SJSA1 (cell line): ENCODE results near the gene MAP3K5. TPM values are rescaled to one million over a fixed set of nuclear protein-coding genes. Genes with fewer than 3 reads are reported as not detected.

Experiments used
- DNase-seq, 2 experiments: peaks; one replicate each; pipeline ENCODE4 v3.0.0-alpha.2; 2015 to 2020; ENCODE audit warnings: low spot score in 2 of 2, low read depth in 1 of 2
- H3K27ac ChIP-seq: fragments of 250-450 bp; sonication (Bioruptor Pico); 2 replicates; pipeline ENCODE4 v1.5.1; 2020; ENCODE audit warnings: mild to moderate bottlenecking, moderate library complexity
- H3K27me3 ChIP-seq: fragments of 250-450 bp; sonication (Bioruptor Pico); replicated peaks from 2 replicates; pipeline ENCODE4 v1.5.1; 2020; ENCODE audit warnings: mild to moderate bottlenecking, moderate library complexity
- H3K36me3 ChIP-seq: fragments of 250-450 bp; sonication (Bioruptor Pico); 2 replicates; pipeline ENCODE4 v1.5.1; 2020; ENCODE audit warnings: mild to moderate bottlenecking
- H3K4me1 ChIP-seq: fragments of 250-450 bp; sonication (Bioruptor Pico); replicated peaks from 2 replicates; pipeline ENCODE4 v1.6.1; 2021; ENCODE audit warnings: mild to moderate bottlenecking
- H3K4me3 ChIP-seq: fragments of 250-450 bp; sonication (Bioruptor Pico); 2 replicates; pipeline ENCODE4 v1.5.1; 2020; ENCODE audit warnings: mild to moderate bottlenecking
- H3K9me3 ChIP-seq: fragments of 250-450 bp; sonication (Bioruptor Pico); replicated peaks from 2 replicates; pipeline ENCODE4 v1.5.1; 2020; ENCODE audit warnings: mild to moderate bottlenecking
- total RNA-seq: library from RNA; depleted of rRNA; stranded (reverse); fragments of >200 nt; shearing (Covaris generic); gene quantifications from 2 replicates; pipeline ENCODE4 v1.2.3, GENCODE V29; 2014; rRNA removed

Gene MAP3K5
- total RNA-seq, 1 experiment from 2014 or later = 10.7 TPM

DNA sequence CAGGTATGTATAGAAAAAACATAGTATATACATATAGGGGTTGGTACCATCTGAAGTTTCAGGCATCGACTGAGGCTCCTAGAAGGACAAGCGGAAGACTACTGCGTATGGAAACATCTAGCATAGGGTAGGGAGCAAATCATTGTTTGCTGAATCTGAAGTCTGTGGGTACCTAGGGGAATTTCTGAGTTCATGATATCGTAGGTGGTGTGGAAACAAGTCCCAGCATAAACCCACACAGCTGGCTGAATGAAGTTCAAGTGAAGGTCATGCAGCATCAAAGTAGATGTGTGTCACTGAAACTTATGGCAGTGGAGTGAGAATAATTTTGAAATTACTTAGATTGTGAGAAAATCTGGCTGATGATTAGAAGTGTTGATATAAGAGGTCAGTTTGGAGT lies 281.5 kb downstream of the MAP3K5 start:
- no peaks in the 10 kb centered on the region for H3K9me3 ChIP-seq
- DNase-seq = no peak
- H3K4me3 ChIP-seq = no peak overlapping the region
- H3K4me1 ChIP-seq = no peaks in the 10 kb centered on the region
- H3K27me3 ChIP-seq = no peaks in the 10 kb centered on the region; the same call in 1 of the 2 replicates
- H3K36me3 ChIP-seq = no peaks in the 10 kb centered on the region
- H3K27ac ChIP-seq = no peak overlapping the region

DNA sequence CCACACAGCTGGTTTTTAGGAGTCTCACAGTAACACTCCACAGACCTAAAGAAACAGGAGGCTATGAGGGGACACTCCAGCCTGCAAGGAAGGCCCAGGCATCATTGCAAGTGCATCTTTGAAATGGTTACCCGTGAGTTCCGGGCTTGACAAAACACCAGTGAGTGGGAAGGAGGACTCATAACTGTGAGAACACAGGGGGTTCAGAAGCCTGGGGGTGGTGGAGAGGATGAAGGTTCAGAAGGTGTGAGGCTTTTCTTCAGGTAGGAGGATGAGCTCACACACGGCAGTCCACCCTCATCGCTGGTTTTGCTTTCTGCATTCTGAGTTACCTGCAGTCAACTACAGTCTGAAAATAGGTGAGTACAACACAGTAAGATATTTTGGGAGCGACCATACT lies 282.0 kb downstream of the MAP3K5 start:
- H3K4me1 ChIP-seq = no peaks in the 10 kb centered on the region
- H3K27me3 ChIP-seq = no peaks in the 10 kb centered on the region; the same call in 1 of the 2 replicates
- H3K4me3 ChIP-seq = no peak overlapping the region
- H3K36me3 ChIP-seq = no peaks in the 10 kb centered on the region
- H3K9me3 ChIP-seq = no peaks in the 10 kb centered on the region
- DNase-seq = no peak
- H3K27ac ChIP-seq = no peak overlapping the region

DNA sequence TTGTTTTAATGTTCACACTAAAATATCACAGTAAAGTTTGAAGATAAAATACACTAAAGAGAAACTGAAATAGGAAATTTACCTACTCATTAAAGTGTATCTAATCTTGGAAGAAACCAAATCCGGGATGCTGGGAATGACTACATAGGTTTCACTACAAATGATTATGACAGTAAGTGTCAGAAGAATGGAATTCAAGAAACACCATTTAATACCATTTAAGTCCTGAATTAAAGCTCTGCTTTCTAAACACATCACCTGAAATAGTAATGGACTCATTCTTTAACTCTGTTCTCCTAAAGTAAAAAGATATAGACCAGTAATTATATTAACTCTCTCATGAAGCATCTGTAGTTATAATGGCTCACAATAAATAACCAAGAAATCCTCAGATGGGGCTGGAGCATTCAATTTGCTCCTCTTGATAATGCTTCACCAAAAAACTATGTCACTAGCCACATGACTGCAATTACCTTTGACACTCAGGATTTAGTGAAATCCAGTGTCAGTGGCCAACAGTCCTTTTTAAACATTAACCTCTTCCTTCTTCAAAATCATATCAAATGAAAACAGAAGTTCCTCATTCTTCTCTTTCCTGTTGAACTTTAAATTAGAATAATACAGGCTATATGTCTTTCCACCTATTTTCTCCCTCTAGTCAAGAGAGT lies 283.4 kb downstream of the MAP3K5 start:
- no peak for DNase-seq
- no peaks in the 10 kb centered on the region for H3K9me3 ChIP-seq
- H3K4me1 ChIP-seq = no peaks in the 10 kb centered on the region
- H3K4me3 ChIP-seq = no peak overlapping the region
- no peaks in the 10 kb centered on the region for H3K27me3 ChIP-seq
- H3K36me3 ChIP-seq = no peaks in the 10 kb centered on the region
- H3K27ac ChIP-seq = no peak overlapping the region

Other genes starting within 250 kb of the MAP3K5 start
- gene MAP7, start 242.1 kb downstream of the MAP3K5 start, total RNA-seq = 0.11 TPM in 1 of 2 replicates, not detected in the other
- 4.6 and 11.4 TPM in 2 replicates for gene PEX7, start 30.1 kb upstream of the MAP3K5 start, total RNA-seq
- gene SLC35D3, start 129.8 kb upstream of the MAP3K5 start, total RNA-seq = not detected in 2 replicates